RWPE1 (cell line): ENCODE measurements around the gene RASIP1.
A peak's percentile ranks its signal among the peaks of the same experiment; 100 is the strongest.

Source experiments
- CTCF ChIA-PET: fragments of 350-600 bp; sonication (Branson Sonifier 250); formaldehyde crosslinking; extraction: SDS; loops from one replicate; lab custom pipeline; 2021; lab: Yijun Ruan, JAX
- POLR2A ChIA-PET: fragments of 400-600 bp; formaldehyde crosslinking; extraction: SDS; loops from one replicate; lab custom pipeline; 2020; ENCODE audit warnings: antibody characterized with exemption; ENCODE audit not compliant: low non-redundant PET; lab: Yijun Ruan, JAX
- DNase-seq: peaks from one replicate; pipeline ENCODE4 v3.0.0; 2012; ENCODE audit warnings: low spot score
- H3K27ac ChIP-seq: fragments of 450-650 bp; 2 replicates; pipeline ENCODE4 v1.5.1; 2017
- TF ChIP-seq, protein P1 (sequence below): fragments of 450-650 bp; conservative IDR thresholded peaks from 2 replicates; pipeline ENCODE4 v1.5.1; 2017; ENCODE audit warnings: low read depth, mild to moderate bottlenecking

RASIP1 gene

DNA sequence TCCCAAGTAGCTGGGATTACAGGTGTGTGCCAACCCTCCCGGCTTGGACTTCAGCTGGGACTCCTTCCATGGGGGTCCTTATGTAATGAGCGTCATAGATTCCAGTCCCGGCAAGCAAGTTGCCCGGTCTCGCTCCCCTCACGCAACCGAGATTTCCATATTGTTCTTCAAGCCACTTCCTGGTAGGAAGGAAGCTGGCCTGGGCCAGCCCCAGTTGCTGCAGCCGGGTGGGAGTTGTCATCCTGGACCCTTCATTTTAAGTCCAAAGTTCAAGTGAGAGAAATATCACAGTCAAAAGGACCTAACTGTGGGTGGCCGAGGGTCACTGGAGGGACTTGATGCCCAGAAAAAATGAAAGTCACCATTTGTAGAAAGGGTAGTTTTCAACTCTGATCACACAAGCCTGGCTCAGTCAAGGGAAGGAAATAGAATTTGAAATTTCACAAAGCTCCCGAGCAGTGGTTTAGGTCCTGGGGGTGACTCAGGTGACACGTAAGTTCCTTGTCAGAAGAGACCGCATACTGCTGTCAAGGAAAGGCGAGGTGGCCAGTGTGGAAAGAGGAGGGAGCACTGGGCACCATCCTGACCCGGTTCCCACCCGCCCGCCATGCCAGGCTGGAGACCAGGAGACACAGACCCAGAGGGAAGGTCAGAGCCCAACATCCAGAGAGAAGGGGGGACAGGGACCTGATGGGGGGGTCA is 20.2 kb upstream of the RASIP1 start:
- no peak for DNase-seq
- POLR2A ChIA-PET = no interaction called here
- TF ChIP-seq, protein P1, sequence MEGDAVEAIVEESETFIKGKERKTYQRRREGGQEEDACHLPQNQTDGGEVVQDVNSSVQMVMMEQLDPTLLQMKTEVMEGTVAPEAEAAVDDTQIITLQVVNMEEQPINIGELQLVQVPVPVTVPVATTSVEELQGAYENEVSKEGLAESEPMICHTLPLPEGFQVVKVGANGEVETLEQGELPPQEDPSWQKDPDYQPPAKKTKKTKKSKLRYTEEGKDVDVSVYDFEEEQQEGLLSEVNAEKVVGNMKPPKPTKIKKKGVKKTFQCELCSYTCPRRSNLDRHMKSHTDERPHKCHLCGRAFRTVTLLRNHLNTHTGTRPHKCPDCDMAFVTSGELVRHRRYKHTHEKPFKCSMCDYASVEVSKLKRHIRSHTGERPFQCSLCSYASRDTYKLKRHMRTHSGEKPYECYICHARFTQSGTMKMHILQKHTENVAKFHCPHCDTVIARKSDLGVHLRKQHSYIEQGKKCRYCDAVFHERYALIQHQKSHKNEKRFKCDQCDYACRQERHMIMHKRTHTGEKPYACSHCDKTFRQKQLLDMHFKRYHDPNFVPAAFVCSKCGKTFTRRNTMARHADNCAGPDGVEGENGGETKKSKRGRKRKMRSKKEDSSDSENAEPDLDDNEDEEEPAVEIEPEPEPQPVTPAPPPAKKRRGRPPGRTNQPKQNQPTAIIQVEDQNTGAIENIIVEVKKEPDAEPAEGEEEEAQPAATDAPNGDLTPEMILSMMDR = no peak
- CTCF ChIA-PET = interaction anchor here (0.6 kb wide), 3 partner anchors 9 to 195 kb away, joined by 3 to 5 read pairs (median 4); no protein-coding TSS in a partner anchor
- no peak overlapping the region for H3K27ac ChIP-seq

DNA sequence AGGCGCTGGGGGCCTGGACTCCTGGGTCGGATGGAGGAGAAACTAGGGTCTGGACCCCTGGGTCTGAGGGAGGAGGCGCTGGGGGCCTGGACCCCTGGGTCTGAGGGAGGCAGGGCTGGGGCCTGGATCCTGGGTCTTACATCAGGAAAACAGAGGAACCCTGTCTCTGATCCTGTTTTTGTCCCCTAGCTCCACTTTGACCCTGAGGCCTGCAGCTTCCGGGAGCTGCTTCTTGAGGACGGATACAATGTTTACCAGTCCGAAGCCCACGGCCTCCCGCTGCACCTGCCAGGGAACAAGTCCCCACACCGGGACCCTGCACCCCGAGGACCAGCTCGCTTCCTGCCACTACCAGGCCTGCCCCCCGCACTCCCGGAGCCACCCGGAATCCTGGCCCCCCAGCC is 17.3 kb upstream of the RASIP1 start:
- TF ChIP-seq, protein P1 = no peak
- DNase-seq = no peak
- H3K27ac ChIP-seq = no peak overlapping the region
- CTCF ChIA-PET = interaction anchor here (0.8 kb wide), 1 partner anchor 31 kb away, joined by 4 read pairs; no protein-coding TSS in a partner anchor
- POLR2A ChIA-PET = interaction anchor here (0.6 kb wide), 1 partner anchor 54 kb away, joined by 6 read pairs; no protein-coding TSS in a partner anchor

DNA sequence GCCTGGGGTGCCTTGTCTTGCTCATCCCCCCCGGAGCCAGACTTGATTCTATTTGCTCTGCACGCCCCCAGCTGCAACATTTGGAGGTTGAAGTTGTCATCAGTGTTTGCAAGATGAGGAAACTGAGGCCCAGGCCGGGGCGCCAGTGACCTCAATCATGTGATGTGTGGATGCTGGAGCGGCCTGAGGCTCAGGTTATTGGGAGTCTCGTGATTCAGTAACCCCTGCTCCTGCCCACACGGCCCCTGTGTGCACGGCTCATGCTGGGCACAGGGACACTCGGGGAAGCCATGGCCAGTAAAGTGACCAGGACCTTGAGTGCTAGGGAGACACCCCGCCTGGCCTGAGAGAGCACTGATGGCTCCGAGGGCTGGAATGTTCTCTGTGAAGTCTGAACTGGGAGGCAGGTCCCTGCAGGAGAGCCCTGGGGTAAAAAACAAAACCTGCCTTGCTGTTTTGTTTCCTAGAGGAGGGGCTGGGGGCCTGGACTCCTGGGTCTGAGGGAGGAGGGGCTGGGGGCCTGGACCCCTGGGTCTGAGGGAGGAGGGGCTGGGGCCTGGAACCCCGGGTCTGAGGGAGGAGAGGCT is 16.8 kb upstream of the RASIP1 start:
- TF ChIP-seq, protein P1 = no peak
- ChIA-PET POLR2A (interaction anchor here (0.6 kb wide), 1 partner anchor 55 kb away, joined by 6 read pairs; no protein-coding TSS in a partner anchor), CTCF (interaction anchor here (1.0 kb wide), 1 partner anchor 31 kb away, joined by 3 read pairs; no protein-coding TSS in a partner anchor)
- no peak for DNase-seq
- no peak overlapping the region for H3K27ac ChIP-seq

DNA sequence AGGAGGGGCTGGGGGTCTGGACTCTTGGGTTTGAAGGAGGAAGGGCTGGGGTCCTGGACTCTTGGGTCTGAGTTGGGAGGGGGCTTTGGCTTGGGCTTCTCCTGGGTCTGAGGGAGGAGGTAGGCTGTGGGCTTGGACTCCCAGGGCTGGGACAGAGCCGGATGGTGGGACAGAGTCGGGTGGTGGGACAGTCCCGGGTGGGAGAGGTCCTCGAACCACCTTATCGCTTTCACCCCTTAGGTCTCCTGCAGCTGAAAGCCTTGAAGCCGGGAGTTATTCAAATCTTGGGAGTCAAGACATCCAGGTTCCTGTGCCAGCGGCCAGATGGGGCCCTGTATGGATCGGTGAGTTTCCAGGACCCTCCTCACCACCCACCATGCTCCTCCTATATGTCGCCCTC is 16.3 kb upstream of the RASIP1 start:
- H3K27ac ChIP-seq = no peak overlapping the region
- TF ChIP-seq, protein P1 = no peak
- ChIA-PET POLR2A (no interaction called here), CTCF (interaction anchor here (1.0 kb wide), 1 partner anchor 31 kb away, joined by 3 read pairs; no protein-coding TSS in a partner anchor)
- DNase-seq = no peak

DNA sequence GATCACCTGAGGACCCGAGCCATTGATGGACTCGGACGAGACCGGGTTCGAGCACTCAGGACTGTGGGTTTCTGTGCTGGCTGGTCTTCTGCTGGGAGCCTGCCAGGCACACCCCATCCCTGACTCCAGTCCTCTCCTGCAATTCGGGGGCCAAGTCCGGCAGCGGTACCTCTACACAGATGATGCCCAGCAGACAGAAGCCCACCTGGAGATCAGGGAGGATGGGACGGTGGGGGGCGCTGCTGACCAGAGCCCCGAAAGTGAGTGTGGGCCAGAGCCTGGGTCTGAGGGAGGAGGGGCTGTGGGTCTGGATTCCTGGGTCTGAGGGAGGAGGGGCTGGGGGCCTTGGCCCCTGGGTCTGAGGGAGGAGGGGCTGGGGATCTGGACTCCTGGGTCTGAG is 15.8 kb upstream of the RASIP1 start:
- ChIA-PET POLR2A (no interaction called here), CTCF (interaction anchor here (1.0 kb wide), 1 partner anchor 32 kb away, joined by 3 read pairs; no protein-coding TSS in a partner anchor)
- DNase-seq = no peak
- TF ChIP-seq, protein P1 = no peak
- peak overlapping the region; percentile 20; the same call in 1 of the 2 replicates for H3K27ac ChIP-seq

DNA sequence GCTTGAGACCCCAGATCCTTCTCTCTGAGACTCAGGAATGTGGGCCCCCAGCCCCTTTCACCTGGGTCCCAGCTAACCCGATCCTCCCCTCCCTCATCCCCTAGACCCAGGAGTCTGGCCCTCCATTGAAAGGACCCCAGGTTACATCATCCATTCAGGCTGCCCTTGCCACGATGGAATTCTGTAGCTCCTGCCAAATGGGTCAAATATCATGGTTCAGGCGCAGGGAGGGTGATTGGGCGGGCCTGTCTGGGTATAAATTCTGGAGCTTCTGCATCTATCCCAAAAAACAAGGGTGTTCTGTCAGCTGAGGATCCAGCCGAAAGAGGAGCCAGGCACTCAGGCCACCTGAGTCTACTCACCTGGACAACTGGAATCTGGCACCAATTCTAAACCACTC is 15.4 kb upstream of the RASIP1 start:
- no peak for DNase-seq
- peak overlapping the region; percentile 20; the same call in 1 of the 2 replicates for H3K27ac ChIP-seq
- ChIA-PET CTCF (no interaction called here), POLR2A (no interaction called here)
- TF ChIP-seq, protein P1 = no peak
